GM18519 (cell line): ENCODE results near the gene IPCEF1.

Source experiments
- ATAC-seq: cut with Tn5 transposase; IDR thresholded peaks from one replicate; pipeline ENCODE4 v1.9.1; 2021; ENCODE audit warnings: mild to moderate bottlenecking, moderate library complexity; ENCODE audit not compliant: unreplicated experiment, low FRiP score

The IPCEF1 gene

GRCh38 chr6:154377726-154378125, 21.1 kb upstream of the IPCEF1 start:
- no peak for ATAC-seq

DNA sequence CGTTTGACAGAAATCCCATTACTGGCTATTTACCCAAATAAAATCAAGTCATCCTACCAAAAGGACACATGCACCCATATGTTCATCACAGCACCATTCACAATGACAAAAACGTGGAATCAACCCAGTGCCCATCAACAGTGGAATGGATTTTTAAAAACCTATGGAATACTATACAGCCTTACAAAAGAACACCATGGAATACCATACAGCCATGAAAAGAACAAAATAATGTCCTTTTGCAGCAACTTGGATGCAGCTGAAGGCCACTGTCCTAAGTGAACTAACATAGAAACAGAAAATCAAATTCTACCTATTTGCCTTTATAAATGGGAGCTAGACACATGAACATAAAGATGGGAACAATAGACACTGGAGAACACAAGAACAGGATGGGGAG, 17.4 kb upstream of the IPCEF1 start:
- ATAC-seq: no peak

DNA sequence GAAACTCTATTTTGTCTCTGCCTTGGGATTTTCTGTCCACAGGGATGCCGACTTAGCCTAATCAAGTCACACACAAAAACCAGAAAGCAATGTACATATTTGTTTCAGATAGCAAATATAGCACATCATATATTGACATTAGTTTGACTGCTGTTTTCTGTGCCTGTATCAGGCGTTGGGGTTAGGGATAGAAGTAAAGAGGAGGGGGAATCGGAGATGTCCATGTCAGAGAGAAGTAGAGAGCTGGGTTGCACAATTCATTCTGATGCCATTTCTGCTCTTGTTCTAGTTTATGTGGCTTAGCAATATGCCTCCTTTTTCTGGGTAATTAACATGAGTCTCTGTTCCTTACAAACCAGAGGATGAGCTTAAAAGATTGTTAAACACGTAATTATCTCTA, 14.7 kb upstream of the IPCEF1 start:
- no peak for ATAC-seq

GRCh38 chr6:154370545-154370944, 13.9 kb upstream of the IPCEF1 start:
- ATAC-seq: no peak

DNA sequence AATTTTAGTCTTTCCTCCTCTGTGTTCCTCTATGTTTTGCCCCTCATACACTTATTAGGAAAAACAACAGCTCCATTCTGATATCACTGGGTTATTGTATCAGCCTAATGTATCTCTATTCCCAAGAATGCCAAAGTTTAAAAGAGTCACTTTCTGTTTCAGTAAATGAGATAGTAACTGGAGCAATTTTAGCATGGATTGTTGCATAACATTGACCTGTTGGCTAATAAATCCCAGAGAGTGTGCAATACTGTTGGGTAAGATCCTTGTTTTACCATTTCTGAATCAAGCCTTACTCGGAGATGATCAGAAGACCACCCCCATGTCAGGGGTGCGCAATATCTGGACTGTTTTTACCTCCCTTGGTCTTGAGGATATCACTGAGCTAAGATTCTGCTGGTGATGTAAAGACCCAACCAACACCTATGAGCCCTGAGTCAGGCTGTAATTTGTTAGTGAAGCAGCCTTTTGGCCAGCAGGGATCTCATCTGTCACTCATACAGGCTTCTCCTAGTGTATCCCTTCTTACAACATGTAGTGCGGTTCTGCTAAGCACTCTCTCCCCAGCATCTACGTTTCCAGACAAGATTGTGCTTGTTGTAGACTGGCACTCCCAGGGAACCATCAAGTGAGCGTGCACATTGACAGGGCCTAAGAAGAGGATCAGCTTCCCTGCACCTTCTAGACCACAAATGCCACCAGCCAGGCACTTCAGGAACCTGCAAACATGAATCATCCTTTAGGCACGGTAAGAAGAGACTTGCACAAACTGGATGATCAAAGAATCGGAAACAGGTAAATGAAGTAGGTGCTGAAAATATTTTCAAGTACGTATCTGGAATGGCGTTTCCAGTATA, 11.5 kb upstream of the IPCEF1 start:
- no peak for ATAC-seq

DNA sequence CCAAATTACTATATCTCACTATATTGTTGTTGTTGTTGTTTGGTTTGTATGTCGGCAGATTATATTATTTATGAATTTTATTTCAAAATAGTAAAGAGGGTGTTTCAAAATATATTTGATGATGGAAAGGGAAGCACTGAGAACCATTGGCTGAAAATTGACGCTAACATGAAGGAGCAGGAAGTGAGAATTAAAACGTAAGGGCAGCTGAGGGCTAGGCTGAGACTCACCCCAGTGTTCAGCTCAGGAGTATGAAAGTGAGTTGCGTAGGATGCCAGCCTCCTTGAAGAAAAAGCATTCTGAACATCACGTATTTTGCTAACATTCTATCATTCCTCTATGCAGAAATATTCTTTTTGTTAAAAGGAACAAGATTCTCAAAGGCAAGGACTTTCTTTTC, 10.7 kb upstream of the IPCEF1 start:
- ATAC-seq: no peak

DNA sequence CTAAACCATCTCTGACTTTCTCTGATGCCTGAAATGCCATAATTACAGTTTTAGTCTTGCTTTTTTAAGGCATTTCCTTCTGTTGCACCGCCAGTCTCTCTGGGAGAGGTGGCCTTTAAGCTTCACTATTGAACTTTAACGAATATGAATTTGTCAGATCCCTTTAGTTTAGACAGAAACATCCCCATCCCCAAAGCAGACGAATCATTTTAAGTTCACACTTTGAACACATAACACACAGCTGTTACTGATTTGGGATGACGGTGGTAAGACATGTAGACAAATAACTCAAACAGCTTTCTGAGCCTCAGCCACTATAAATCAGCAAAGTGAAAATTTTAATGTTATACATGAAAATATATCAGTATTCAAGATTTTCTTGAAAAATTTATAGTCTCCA, 7.2 kb upstream of the IPCEF1 start:
- no peak for ATAC-seq

DNA sequence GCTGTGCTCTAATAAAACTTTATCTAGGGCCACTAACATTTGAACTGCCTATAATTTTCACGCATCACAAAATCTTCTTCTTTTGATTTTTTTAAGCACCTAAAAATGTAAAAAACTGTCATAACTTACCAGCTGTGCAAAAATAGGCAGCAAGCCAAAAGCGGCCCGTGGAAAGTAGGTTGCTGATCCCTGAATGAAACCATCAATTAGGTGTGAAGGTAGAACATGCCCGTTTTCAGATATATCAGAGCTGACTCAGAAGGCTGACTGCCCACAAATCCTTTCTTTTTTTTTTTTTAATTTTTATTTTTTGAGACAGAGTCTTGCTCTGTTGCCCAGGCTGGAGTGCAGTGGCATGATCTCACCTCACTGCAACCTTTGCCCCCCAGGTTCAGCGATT, 4.9 kb upstream of the IPCEF1 start:
- ATAC-seq: no peak

- ATAC-seq: no peak
Measured at GRCh38 chr6:154360476-154360875, 3.9 kb upstream of the IPCEF1 start.

DNA sequence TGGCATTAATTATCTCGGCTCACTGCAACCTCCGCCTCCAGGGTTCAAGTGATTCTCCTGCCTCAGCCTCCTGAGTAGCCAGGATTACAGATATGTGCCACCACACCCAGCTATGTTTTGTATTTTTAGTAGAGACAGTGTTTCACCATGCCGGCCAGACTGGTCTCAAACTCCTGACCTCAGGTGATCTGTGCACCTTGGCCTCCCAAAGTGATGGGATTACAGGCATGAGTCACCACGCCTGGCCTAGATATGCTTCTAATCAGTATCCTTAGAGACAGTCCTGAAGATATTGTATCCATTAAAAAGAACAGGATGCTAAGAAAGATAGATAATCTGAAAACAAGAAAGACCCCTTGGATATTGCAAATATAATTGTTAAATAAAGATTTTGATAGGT, 3.1 kb upstream of the IPCEF1 start:
- no peak for ATAC-seq

DNA sequence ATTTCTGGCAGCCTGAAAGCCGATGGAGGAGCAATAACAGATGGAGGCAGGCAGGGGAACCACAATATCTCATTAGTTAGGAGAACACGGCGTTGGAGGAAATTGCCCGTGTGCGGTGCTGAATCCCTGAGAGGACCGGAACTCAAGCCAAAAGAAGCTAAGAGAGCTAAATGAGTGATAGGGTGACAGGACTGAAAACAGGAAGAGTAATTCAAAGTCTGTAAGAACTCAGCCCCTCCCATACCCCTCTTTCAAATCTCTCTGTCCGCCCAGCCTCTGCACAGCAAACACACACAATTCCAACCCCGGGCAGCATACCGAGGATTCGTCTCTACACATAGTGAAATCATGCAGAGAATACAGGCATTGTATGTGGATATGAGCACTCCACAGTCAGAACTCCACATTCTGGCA, 2.6 kb upstream of the IPCEF1 start:
- no peak for ATAC-seq

GRCh38 chr6:154358019-154358545, 1.5 kb upstream of the IPCEF1 start:
- no peak for ATAC-seq

GRCh38 chr6:154356113-154356512, 490 bp downstream of the IPCEF1 start:
- ATAC-seq: no peak

- ATAC-seq: no peak
Measured at GRCh38 chr6:154354265-154354777, 2.3 kb downstream of the IPCEF1 start.

DNA sequence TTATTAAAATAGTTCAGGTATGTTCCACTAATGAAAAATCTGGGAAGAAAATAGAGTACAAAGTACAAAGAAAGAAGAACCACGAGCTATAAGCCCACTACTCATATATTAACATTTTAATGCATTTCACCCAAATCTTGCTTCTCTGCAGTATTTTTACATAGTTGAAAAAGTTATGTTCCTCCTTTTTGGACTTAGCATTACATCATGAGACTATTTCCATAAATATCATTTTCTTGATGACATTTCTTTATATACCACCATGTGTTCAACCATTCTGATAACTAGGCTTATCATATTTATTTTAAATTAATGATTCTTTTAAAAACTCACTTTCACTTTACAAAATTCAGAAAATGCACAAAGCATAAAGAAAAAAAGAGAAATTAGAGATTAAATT, 3.0 kb downstream of the IPCEF1 start:
- no peak for ATAC-seq

DNA sequence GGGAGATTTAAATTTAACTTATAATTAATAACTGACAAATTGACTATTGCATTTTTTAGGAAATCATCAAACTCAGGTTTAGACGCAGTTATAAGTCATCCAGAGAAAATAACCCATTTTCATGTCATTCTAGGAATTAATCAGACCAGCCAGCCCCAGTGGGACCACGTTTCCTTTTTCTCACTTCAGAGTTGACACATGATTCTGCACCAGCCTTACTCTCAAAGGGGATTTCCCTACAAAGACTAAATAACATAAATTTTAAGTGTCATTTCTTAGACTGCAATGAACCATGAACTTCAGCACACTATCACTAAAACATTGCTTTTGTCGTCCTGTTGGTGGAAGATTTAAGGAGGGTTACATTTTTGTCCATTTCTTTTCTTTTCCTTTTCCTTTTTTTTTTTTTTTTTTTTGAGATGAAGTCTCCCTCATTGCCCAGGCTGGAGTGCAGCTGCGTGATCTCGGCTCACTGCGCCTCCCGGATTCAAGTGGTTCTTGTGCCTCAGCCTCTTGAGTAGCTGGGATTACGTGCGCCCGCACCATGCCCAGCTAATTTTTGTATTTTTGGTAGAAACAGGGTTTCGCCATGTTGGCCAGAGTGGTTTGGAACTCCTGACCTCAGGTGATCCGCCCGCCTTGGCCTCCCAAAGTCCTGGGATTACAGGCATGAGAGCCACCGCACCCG, 3.6 kb downstream of the IPCEF1 start:
- peak; percentile 60 for ATAC-seq

GRCh38 chr6:154350293-154350692, 6.3 kb downstream of the IPCEF1 start:
- ATAC-seq: no peak

- ATAC-seq: no peak
Measured at GRCh38 chr6:154347981-154348380, 8.6 kb downstream of the IPCEF1 start.

- ATAC-seq: no peak
Measured at GRCh38 chr6:154345811-154346210, 10.8 kb downstream of the IPCEF1 start.

- no peak for ATAC-seq
Measured at GRCh38 chr6:154343473-154344308, 12.9 kb downstream of the IPCEF1 start.

DNA sequence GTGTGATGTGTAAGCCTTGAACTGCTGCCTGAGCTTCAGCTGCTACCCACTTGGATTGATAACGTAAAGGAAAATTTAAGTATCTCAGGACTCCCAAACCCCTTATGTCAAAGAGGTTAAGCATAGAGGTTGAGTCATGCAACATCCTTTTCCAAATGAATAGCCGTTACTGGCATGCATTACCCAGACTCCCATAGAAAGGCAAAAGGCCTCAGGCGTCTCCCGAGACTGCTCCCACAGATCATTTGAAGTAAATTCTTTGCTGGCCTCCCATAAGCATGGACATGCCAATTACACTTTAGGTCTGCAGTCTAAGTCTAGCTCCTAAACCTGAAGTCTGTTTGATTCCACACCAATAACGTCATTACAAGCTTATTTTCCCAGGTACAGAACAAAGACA, 14.7 kb downstream of the IPCEF1 start:
- ATAC-seq: no peak
